ENCODE data around the gene LONP1.

LONP1 gene

GRCh38 chr19:5727453-5728050 is 7.6 kb upstream of the LONP1 start:
- Mint-ChIP-seq H3K36me3 (ENCODE audit: low read depth) (no peaks in the 10 kb centered on the region), H3K9me3 (no peaks in the 10 kb centered on the region), H3K4me3 (no peak overlapping the region)

GRCh38 chr19:5719274-5719960 is 529 bp downstream of the LONP1 start:
- peaks cover 10% of the 10 kb centered on the region for H3K36me3 Mint-ChIP-seq (ENCODE audit: low read depth)
- H3K4me3 Mint-ChIP-seq = peak overlapping the region; percentile 88
- peak overlapping the region; percentile 93 for H3K27ac Mint-ChIP-seq
- H3K4me1 Mint-ChIP-seq (ENCODE audit: low read depth) = peaks cover 25% of the 10 kb centered on the region
- no peaks in the 10 kb centered on the region for H3K9me3 Mint-ChIP-seq
- no peaks in the 10 kb centered on the region for H3K27me3 Mint-ChIP-seq (ENCODE audit: low read depth)

More at GRCh38 chr19:5727453-5728050, 7.6 kb upstream of the LONP1 start:
- Mint-ChIP-seq H3K27ac (no peak overlapping the region), H3K4me1 (ENCODE audit: low read depth) (no peaks in the 10 kb centered on the region), H3K27me3 (ENCODE audit: low read depth) (peaks cover 10% of the 10 kb centered on the region)

GRCh38 chr19:5718579-5719273 is 1.2 kb downstream of the LONP1 start:
- Mint-ChIP-seq H3K27me3 (ENCODE audit: low read depth) (no peaks in the 10 kb centered on the region), H3K4me3 (peak overlapping the region; percentile 88), H3K9me3 (no peaks in the 10 kb centered on the region), H3K27ac (peak overlapping the region; percentile 92), H3K4me1 (ENCODE audit: low read depth) (peaks cover 25% of the 10 kb centered on the region), H3K36me3 (ENCODE audit: low read depth) (peaks cover 17% of the 10 kb centered on the region)

- H3K4me3 Mint-ChIP-seq = peak overlapping the region; percentile 88
These were observed 1.8 kb downstream of the LONP1 start for GRCh38 chr19:5718037-5718578.

GRCh38 chr19:5717215-5717935 is 2.6 kb downstream of the LONP1 start:
- Mint-ChIP-seq H3K9me3 (no peaks in the 10 kb centered on the region), H3K36me3 (ENCODE audit: low read depth) (peaks cover 22% of the 10 kb centered on the region), H3K27me3 (ENCODE audit: low read depth) (no peaks in the 10 kb centered on the region), H3K4me1 (ENCODE audit: low read depth) (peaks cover 25% of the 10 kb centered on the region), H3K4me3 (peak overlapping the region; percentile 88), H3K27ac (peak overlapping the region; percentile 92)

More at GRCh38 chr19:5718037-5718578, 1.8 kb downstream of the LONP1 start:
- Mint-ChIP-seq H3K4me1 (ENCODE audit: low read depth) (peaks cover 25% of the 10 kb centered on the region), H3K27ac (peak overlapping the region; percentile 92), H3K36me3 (ENCODE audit: low read depth) (peaks cover 21% of the 10 kb centered on the region), H3K27me3 (ENCODE audit: low read depth) (no peaks in the 10 kb centered on the region), H3K9me3 (no peaks in the 10 kb centered on the region)

- Mint-ChIP-seq H3K4me1 (ENCODE audit: low read depth) (peaks cover 23% of the 10 kb centered on the region), H3K4me3 (no peak overlapping the region), H3K36me3 (ENCODE audit: low read depth) (peaks cover 25% of the 10 kb centered on the region), H3K27ac (no peak overlapping the region), H3K9me3 (no peaks in the 10 kb centered on the region), H3K27me3 (ENCODE audit: low read depth) (no peaks in the 10 kb centered on the region)
These were observed 5.1 kb downstream of the LONP1 start for GRCh38 chr19:5714816-5715215.

GRCh38 chr19:5713228-5713627 is 6.7 kb downstream of the LONP1 start:
- no peaks in the 10 kb centered on the region for H3K9me3 Mint-ChIP-seq
- H3K4me3 Mint-ChIP-seq = no peak overlapping the region
- H3K36me3 Mint-ChIP-seq (ENCODE audit: low read depth) = peaks cover 23% of the 10 kb centered on the region
- peaks cover 14% of the 10 kb centered on the region for H3K4me1 Mint-ChIP-seq (ENCODE audit: low read depth)
- no peak overlapping the region for H3K27ac Mint-ChIP-seq
- H3K27me3 Mint-ChIP-seq (ENCODE audit: low read depth) = no peaks in the 10 kb centered on the region

- Mint-ChIP-seq H3K9me3 (no peaks in the 10 kb centered on the region), H3K27me3 (ENCODE audit: low read depth) (no peaks in the 10 kb centered on the region), H3K4me1 (ENCODE audit: low read depth) (peaks cover 3% of the 10 kb centered on the region), H3K27ac (no peak overlapping the region), H3K36me3 (ENCODE audit: low read depth) (peaks cover 20% of the 10 kb centered on the region), H3K4me3 (no peak overlapping the region)
These were observed 8.2 kb downstream of the LONP1 start for GRCh38 chr19:5711713-5712161.

- Mint-ChIP-seq H3K9me3 (no peaks in the 10 kb centered on the region), H3K4me3 (no peak overlapping the region), H3K27ac (no peak overlapping the region)
These were observed 8.9 kb downstream of the LONP1 start for GRCh38 chr19:5711025-5711424.

GRCh38 chr19:5707576-5708575 is 12.1 kb downstream of the LONP1 start:
- Mint-ChIP-seq H3K9me3 (no peaks in the 10 kb centered on the region), H3K27ac (no peak overlapping the region), H3K27me3 (ENCODE audit: low read depth) (no peaks in the 10 kb centered on the region), H3K4me3 (no peak overlapping the region), H3K36me3 (ENCODE audit: low read depth) (peaks cover 19% of the 10 kb centered on the region), H3K4me1 (ENCODE audit: low read depth) (no peaks in the 10 kb centered on the region)

More at GRCh38 chr19:5711025-5711424, 8.9 kb downstream of the LONP1 start:
- Mint-ChIP-seq H3K36me3 (ENCODE audit: low read depth) (peaks cover 21% of the 10 kb centered on the region), H3K4me1 (ENCODE audit: low read depth) (peaks cover 3% of the 10 kb centered on the region), H3K27me3 (ENCODE audit: low read depth) (no peaks in the 10 kb centered on the region)

GRCh38 chr19:5706876-5707573 is 12.9 kb downstream of the LONP1 start:
- Mint-ChIP-seq H3K4me1 (ENCODE audit: low read depth) (no peaks in the 10 kb centered on the region), H3K9me3 (no peaks in the 10 kb centered on the region), H3K27me3 (ENCODE audit: low read depth) (no peaks in the 10 kb centered on the region), H3K4me3 (no peak overlapping the region), H3K36me3 (ENCODE audit: low read depth) (peaks cover 15% of the 10 kb centered on the region), H3K27ac (no peak overlapping the region)

GRCh38 chr19:5705552-5705951 is 14.4 kb downstream of the LONP1 start:
- Mint-ChIP-seq H3K27me3 (ENCODE audit: low read depth) (no peaks in the 10 kb centered on the region), H3K4me3 (no peak overlapping the region), H3K27ac (no peak overlapping the region), H3K36me3 (ENCODE audit: low read depth) (peaks cover 20% of the 10 kb centered on the region), H3K4me1 (ENCODE audit: low read depth) (no peaks in the 10 kb centered on the region), H3K9me3 (no peaks in the 10 kb centered on the region)

Data from T-helper 1 cell treated with Interleukin-12 subunit alpha and Interleukin-12 subunit beta and Interleukin-4 antibody, amounts not matched to agents 30 μg/mL and 1 μg/mL, for 36 hours (primary cell).